GM21367 (cell line): ENCODE measurements around the gene SHISA4.
A peak's percentile ranks its signal among the peaks of the same experiment; 100 is the strongest.
"Not testable (repeated sequence)": the region's sequence is repeated elsewhere in the genome, so short reads cannot be mapped to it uniquely, and the experiment has no call there.

Experiments used
- ATAC-seq: cut with Tn5 transposase; IDR thresholded peaks from one replicate; pipeline ENCODE4 v1.9.1; 2021; ENCODE audit not compliant: unreplicated experiment

SHISA4 gene

DNA sequence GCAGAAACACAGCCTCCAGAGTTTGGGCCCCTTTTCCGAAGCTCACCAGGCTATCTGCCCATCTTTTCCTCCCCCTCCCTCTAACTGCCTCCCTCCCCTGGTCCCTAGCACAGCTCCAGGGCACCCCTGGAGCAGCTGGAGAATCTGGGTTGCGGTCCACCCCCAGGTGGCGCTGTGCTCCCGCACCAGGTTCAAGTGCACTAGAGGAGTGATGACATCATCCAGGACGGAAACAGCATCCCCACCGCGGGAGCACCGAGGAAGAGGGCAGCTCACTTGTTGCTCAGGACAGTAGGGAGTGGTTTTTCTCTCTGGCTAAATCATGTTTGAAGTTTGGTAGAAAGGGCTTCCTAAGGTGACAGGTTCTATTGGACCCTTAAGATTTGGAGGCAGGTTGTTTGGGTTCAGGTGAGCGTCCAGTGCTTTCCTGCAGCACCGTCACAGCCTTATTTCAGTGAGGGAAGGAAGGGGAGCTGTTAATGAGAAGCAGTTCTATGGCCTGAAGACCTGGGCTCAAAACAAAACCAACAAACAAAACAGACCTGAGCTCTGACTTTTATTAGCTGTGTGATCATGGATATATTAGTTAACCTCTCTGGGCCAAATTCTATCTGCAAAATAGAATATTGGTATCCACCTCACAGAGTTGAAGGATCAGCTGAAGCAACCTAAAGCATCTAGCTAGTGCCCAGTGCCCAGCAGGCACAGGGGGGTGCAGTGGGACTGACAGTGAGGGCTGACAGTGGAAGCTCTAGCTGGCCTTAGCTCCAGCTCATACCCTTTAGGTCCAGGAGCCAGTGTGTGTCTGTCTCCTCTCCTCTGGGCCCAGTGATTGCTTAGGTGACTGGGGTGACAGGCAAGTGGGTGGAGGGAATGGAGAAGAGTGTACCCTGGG, 7.5 kb downstream of the SHISA4 start:
- peak; percentile 71 for ATAC-seq

DNA sequence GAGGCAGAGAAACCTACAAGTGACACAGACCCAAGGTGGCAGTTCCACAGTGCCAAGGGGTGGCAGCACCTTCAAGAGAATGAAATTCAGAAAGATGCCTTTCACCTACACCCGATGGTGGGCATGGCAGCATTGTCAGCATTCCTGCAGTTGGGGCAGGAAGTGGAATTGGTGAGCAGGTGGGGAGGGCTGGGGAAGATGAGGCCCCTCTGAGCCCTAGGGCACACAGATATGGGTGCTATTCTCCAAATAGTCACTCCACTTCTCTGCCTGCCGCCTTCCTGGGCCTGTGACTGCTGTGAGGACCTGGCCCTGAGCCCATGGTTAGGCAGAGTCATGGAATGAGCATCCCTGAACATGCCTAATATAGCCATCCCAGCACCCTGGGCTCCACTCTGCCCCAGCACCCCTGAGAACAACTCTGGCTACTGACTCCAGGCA, 8.3 kb downstream of the SHISA4 start:
- no peak for ATAC-seq

DNA sequence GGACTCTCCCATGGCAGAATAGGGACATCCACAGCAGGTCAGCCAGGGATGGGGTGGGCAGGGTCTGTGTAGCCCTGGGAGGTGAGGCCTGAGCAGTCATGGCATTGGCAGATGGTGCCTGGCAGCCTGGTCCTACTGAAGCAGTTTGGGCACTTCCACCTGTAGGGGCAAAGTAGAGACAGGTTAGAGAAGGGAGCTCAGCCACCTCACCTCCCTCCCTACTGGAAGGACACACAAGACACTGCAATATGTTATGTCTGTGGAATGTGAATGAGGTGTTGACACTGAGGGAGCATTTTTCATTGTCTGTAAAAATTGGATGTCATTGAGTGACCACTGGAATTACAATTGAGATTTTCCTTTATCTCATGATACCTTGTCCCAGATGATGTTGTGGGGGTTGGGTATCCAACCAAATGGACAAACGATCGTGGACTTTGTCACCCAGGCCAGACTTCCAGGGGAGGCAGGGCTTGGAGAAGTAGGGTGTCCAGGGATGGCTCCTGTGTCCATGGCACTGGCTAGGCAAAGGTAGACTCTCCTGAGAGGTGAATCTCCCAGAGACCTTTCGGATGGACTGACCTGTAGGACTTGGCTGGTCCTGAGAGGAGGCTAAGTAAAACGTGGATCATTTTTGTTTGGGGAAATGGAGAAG, 9.7 kb downstream of the SHISA4 start:
- ATAC-seq: no peak

DNA sequence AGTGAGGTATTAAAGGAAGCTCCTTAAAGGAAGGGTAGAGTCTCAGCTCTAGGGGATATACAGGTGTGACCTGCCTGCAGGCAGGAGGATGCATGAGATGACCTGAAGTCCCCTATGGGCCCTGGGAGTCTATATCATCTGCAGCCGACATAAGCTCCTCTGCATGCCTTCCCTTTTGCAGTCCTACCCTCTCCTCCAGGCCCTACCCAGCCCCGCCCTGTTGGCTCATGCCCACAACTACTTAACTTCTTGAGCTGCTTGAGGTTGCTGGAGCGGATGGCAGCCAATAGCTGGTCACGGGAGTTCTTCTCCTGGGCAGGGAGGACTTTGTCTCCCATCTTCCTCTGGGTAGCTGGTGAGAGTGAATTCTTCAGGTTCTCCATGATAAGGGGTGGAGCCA, 10.3 kb downstream of the SHISA4 start:
- ATAC-seq: no peak

DNA sequence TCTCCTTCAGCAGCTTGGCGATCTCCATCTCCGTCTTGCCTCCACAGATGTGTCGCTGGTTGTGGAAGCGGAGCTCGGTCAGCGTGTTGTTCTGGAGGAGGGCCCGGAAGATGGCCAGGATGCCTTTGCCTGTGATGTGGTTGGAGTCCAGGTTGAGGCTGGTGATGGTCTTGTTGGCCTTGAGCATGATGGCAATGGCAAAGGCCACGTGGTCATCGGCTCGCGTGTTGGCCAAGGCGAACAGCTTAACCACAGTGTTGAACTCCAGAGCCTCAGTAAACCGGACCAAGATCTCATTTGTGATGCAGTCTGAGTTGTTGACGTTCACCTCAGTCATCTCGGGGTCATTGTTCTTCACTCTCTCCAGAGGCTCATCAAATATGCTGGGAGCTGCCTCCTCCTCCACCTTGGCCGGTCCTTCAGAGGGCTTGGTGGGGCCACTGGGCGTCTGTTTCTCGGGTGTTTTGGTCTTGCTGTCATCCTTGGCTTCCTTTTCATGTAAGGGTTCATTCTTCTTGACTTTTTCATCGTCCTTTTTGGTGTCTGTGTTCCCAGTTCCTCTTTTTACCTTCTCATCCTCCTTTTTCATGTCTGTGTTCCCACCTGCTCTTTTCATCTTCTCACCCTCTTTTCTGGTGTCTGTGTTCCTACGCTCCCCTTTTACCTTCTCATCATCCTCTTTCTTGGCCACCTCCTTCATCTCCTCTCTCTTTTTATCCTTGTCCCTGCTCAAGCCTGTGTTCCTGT, 11.2 kb downstream of the SHISA4 start:
- no peak for ATAC-seq

DNA sequence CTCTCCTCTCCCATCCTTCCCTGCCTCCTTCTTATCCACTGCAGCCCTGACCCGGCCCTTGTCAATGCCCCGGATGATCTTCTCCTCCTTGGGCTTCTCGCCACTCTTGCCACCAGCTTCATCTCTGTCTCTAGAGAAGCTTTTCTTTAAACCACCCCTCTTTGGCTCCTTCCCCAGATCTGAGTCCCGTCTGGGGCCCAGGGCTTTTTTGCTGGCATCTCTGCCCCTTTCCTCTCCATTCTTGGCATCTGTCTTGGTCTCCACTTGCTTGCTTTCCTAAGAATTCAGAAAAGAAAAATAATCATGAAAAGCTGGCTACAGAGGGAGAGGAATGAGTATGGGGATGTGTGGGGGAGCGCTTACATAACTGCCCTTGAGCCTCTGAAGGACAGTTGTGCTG, 11.8 kb downstream of the SHISA4 start:
- no peak for ATAC-seq

DNA sequence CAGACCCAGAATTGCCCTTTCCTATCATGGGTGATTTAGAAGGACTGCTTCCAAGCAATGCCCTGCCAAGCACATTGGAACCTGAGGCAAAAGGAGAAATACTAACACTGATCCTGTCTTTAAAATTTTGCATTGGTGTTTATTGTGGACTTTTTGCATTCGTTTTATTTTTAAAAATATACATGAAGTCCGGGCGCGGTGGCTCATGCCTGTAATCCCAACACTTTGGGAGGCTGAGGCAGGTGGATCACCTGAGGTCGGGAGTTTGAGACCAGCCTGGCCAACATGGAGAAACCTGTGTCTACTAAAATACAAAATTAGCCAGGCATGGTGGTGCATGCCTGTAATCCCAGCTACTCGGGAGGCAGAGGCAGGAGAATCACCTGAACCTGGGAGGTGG, 12.3 kb downstream of the SHISA4 start:
- ATAC-seq: not testable (repeated sequence)

DNA sequence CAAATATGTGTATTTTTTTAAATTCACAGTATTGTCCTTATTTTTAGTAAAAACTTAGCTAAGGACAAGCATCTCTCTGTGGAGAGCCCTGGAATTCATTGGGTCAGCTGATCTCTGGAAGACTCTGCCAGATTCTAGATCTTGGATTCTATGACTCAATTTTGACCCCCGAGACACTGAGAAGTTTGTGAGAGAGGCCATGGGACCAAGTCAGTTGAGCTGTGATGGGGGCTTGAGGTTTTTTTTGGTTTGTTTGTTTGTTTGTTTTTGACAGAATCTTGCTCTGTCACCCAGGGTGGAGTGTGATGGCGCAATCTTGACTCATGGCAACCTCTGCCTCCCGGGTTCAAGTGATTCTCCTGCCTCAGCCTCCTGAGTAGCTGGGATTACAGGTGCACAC, 13.5 kb downstream of the SHISA4 start:
- no peak for ATAC-seq

DNA sequence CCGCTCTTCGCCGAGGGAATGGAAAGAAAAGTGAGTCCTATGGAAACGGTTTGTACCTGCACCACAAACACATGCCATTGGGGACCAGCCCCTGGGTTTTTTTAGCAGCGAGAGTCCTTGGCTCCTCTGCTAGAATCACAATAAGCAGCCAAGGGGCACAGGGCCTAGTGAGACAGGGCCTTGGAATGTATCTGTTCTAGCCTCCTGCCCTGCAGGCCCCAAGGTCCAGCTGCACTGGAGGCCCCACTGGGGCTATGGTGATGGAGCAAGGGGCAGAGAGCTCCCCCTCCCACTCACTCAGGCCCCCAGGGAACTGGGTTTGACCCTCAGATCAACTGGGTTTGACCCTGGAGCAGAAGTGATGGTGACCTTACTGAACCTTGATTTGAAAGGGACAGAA, 14.4 kb downstream of the SHISA4 start:
- ATAC-seq: no peak

DNA sequence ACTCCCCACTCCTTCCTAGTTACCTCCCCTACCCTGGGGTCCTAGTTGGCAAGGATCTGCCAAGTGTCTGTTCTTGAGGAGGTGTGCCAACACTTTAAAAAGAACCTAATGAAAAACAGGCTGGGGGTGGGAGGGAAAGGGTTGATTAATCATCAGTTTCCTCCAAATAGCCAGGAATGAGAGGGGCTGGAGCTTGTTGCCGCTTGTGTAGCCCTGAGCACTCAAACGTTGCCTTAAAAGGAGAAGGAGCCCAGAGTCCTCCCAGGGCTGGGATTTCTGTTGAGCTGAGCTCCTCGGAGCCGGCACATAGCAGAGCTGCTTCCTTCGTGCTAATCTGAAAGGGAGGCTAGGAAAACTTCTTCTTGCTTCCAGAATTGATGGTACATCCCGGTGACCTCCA, 15.9 kb downstream of the SHISA4 start:
- no peak for ATAC-seq

DNA sequence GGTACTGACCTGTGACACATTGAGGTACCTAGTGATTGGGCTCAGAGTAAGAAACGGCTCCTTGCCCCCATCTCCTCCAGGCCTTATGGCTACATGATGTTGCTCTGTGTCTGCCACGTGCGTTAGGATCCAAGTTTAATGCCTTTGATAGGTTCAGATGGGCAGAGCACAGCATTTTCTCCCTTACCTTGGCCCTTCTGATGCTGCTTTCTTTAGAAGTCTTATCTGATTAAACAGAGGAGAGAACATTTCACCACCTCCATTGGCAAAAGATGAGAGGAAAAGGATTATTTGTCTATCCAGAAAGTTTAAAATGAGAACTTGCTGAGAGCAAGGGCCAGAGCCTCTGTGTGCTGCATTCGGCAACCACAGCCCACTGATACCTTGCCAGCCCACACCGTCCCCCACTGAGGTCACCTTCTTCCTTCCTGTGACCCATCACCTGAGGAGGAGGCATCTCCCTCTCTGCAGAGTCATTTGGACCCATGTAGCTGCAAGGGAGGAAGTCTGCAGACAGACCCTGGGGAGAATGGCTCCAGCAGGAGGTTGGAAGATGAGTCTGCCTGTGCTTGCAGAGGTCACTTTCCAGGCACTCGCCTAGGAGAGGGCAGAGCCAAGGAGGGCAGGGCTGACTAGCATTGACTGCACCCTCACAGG, 16.7 kb downstream of the SHISA4 start:
- no peak for ATAC-seq

DNA sequence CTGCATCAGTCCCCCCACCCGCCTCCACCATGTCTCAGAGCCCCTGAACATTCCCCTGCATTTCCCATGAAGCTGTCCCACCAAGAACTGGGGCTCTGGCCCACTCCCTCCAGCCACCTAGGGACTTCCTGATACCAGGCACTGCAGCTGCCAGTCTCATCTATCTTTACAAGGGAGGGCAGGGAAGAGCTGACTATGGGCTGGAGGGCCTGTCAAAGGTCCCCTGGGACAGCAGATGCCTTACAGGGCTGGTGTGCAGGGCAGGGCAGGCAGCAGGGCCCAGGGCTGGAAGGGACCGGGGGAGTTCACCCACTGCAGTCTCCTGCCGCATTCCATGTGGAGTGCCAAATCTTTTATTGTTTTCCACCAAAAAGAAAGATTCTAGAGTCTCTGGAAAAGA, 17.6 kb downstream of the SHISA4 start:
- no peak for ATAC-seq

DNA sequence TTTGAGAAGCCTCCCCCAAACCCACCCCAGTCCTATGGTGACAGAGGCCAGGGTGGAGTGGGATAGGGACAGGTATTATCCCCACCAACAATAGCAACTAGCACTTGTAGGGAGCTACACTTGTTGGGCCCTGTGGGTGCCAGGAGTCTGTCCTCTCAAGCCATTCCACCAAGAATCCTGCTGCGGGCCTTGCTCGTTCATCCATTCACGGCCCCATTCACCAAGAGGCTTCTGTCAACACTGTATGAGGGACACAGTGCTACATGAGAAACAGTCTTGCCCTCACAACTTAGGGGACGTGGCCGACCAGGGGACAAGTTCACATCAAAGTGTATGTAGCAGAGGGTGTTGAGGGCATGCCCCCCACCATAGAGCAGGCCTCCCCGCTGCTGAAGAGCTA, 18.9 kb downstream of the SHISA4 start:
- no peak for ATAC-seq

DNA sequence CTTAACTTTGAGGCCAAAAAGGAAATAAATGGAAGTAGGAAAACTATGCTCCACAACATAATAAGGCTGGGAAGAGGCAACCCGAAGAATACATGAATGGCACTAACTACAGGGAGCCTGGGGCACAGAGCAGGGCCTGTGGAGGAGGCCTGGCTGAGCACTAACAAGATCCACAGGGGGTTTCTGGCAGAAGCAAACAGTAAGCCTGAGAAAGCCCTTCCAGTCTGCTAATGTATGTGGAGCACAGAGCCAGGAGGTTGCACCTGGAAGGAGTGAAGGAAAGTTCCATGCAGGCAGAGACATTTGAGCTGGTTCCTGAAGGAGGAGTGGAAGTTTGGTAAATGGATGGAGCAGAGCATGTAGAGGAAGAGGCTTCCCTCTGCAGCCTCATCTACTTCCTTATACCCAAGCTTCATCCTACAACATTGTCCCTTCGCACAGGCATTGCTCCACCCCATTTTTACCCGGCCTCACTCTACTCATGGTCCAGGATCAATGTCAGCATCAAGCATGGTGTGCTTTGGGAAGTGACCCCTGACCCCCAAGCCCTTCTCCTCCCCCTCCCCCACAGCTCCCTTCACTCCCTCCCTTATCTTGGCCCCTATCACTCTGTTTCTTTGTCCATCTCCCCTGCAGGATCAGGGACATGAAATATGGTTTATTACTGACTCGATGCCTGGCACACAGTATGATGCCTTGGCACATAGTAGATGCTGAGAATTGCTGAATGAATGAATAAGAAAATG, 23.3 kb downstream of the SHISA4 start:
- ATAC-seq: no peak

DNA sequence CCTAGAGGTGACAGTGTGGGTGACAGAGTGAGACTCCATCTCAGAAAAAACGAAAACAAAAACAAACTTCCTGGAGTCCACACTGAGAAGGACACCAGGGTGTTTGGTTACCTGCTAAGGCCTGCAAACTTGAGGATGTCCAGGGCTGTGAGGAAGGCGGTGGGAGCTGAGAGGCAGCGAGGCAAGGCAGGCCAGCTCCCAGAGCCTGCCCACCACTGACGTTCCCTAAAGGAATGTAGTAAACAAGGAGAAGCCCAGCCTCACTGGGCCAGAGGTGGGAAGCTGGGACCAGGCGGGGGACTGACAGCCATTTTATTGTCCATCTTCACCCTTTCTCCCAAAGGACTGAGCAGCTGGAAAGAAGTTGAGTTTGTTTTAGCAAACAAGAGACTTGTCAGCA, 24.1 kb downstream of the SHISA4 start:
- ATAC-seq: no peak

DNA sequence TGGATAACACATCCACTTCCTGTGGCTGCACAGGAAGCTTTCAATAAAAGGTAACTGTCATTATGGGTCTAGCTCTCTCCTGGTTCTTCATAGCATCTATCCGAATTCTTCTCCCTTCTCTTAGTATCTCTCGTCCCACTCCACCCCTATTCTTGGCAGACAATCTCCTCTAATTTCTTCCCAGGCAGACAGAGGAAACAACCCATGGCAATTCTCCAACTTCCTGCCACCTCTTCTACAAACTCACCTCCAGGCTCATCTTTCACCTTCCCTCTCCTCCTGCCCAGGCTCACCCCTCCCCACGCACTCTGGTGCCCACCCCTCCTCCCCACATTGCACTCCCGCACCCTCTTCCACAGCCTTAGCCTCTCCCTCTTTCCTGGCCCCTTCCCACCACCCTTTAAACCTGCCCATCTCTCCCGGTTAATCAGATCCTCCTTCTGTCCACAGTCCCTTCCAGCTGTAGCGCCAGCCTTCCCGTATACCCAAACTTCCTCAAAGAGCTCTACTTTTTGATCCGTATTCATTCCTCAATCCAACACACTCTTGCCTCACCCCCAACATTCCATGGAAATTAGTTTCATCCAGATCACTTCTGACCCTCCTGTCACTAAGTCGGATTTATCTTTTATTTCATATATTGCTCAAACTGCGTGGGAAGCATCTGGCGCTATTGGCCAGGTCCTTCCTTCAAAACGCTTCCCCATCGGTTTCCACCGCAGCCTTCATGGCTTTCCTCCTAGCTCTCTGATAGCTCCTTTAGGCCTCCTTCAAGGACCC, 25.9 kb downstream of the SHISA4 start:
- no peak for ATAC-seq

DNA sequence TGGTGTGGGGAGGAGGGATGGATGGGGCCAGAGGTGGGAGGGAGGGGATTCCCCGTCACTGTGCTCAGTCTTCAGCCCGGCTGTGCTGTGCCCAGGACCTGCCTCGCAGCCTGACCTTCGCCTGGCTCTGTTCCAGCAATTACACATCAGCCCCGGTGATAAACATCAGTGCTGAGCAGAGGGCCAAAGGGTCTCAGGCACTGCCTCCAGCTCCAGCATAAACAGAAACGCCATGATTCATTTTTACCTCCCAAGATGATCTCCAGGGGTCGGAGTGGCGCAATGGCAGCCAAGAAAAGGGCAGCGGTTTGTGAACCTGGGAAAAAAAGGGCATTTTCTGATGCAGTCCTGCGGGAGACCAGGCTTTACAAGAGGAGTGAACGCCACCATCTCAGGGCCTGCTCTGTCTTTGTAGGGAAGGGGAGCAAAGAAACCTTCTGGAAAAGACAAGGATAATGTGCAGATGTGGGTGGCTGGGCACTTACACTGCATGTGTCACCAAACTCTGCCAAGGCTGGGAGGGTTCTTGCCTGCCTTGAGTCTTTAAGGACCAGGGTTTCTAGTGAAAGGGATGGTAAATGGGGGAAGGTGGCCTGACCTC, 28.1 kb downstream of the SHISA4 start:
- no peak for ATAC-seq

DNA sequence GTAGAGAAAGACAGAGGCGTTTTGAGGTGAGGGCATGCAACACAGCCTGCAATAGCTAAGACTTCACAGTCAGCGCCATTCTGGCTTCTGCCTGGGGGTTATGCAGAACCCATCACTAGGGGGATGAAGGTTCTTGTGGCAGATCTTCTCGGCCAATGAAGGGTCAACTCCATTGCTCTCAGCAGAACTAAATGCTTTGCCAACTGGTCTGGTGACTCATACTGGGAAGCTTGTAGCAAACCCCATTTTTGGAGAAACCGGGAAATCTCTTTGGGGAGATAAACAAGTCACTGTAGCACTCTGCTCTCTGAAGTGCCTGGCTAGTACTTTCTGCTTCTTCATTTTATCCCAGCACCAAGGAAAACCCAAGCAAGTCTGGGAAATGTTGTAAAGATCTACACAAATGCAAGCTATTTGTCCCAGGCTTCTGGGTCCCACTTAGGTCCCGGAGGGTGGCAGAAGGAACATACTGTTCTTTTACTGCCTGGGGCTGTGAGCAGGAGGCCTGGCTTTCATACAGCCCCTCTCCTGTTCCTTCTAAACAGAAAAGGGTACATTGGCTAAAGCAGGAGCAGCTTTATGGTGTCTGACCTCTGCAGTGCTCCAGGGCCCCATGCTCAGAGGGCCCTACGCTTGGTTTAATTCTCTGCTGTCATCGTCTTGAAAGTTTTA, 28.8 kb downstream of the SHISA4 start:
- no peak for ATAC-seq

DNA sequence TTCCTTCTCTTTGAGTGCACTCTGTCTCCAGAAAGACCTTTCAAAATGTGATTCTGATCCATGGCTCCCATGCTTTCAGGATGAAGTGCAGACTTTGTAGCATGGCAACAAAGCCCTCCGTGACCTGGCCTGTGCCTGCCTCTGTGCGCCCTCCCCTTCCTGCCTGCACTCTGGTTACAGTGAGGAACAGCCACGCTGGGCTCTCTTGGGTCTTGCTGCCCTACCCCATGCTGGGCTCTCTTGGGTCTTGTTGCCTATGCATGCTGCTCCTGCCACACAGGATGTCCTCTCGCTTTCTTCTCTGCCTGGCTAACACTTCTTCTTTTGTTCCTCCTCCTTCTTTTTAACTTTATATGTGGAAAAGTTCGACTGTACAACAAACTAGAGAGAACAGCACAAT, 29.6 kb downstream of the SHISA4 start:
- no peak for ATAC-seq
